Natural killer cell (primary cell): ENCODE results near the gene XXYLT1. TPM values are rescaled to one million over a fixed set of nuclear protein-coding genes. Genes with fewer than 3 reads are reported as not detected.

Experiments
- ATAC-seq, 3 donors: fragments of 150-1000 bp in 2 of 3; fragments of 200-7000 bp in 1 of 3; cut with Tn5 transposase; 1 replicate in 1 of 3; 2 replicates in 2 of 3; pipeline ENCODE4 v1.10.0; 2021; ENCODE audit warnings: mild to moderate bottlenecking in 2 of 3, moderate library complexity in 2 of 3
- DNase-seq, 2 donors: peaks; one replicate each; pipeline versions ENCODE4 v3.0.0 to v3.0.0-alpha.2; 2013 to 2021; ENCODE audit warnings: mixed read lengths in 1 of 2
- H3K27ac ChIP-seq: one replicate; pipeline ENCODE4 v1.5.1; 2013; ENCODE audit warnings: mild to moderate bottlenecking, low read length
- H3K27me3 ChIP-seq: one replicate; pipeline ENCODE4 v1.6.1; 2013; ENCODE audit warnings: low read length; ENCODE audit not compliant: control insufficient read depth, insufficient read depth
- H3K36me3 ChIP-seq: one replicate; pipeline ENCODE4 v1.6.1; 2013; ENCODE audit warnings: low read length; ENCODE audit not compliant: control insufficient read depth, insufficient read depth
- H3K4me1 ChIP-seq: one replicate; pipeline ENCODE4 v1.6.1; 2013; ENCODE audit warnings: low read length; ENCODE audit not compliant: control insufficient read depth, insufficient read depth
- H3K4me3 ChIP-seq: one replicate; pipeline ENCODE4 v1.5.1; 2013; ENCODE audit warnings: low read length
- H3K9me3 ChIP-seq: one replicate; pipeline ENCODE4 v1.6.1; 2013; ENCODE audit warnings: low read length; ENCODE audit not compliant: control insufficient read depth, insufficient read depth
- H3K27ac Mint-ChIP-seq, 2 donors: one replicate each; pipeline ENCODE4 v1.8.0; 2022; ENCODE audit warnings: mild to moderate bottlenecking in 2 of 2, mixed read lengths in 2 of 2, moderate library complexity in 1 of 2
- H3K27me3 Mint-ChIP-seq, 2 donors: one replicate each; pipeline ENCODE4 v1.8.0; 2022; ENCODE audit warnings: low read depth in 2 of 2, mixed read lengths in 2 of 2
- H3K36me3 Mint-ChIP-seq: one replicate; pipeline ENCODE4 v1.8.0; 2022; ENCODE audit warnings: mixed read lengths
- H3K4me1 Mint-ChIP-seq, 2 donors: one replicate each; pipeline ENCODE4 v1.8.0; 2022; ENCODE audit warnings: mixed read lengths in 2 of 2
- H3K4me3 Mint-ChIP-seq: one replicate; pipeline ENCODE4 v1.8.0; 2022; ENCODE audit warnings: mild to moderate bottlenecking, moderate library complexity, mixed read lengths
- H3K9me3 Mint-ChIP-seq, 2 donors: one replicate each; pipeline ENCODE4 v1.8.0; 2022; ENCODE audit warnings: mixed read lengths in 2 of 2
- WGBS: methylation state at CpG from one replicate; pipeline ENCODE4 v1.1.7; 2013; ENCODE audit warnings: missing lambda C conversion rate; ENCODE audit not compliant: insufficient coverage; 5-methylcytosine and 5-hydroxymethylcytosine counted together
- intact Hi-C: fragments of 100-400 bp; cut with micrococcal nuclease; formaldehyde crosslinking; loops from one replicate; pipeline ENCODE4 v1.14.2; 2022
- total RNA-seq, 4 donors: library from RNA; stranded (reverse); fragments of 120-200 nt in 1 of 4; gene quantifications; one replicate each; pipeline versions ENCODE4 v1.2.3 to v1.2.4, GENCODE V29; 2013 to 2022
- TF ChIP-seq, protein P1 (sequence below): fragments of 200-600 bp; IDR thresholded peaks from one replicate; pipeline ENCODE4 v1.8.0; 2022; ENCODE audit warnings: antibody characterized with exemption

The XXYLT1 gene
- total RNA-seq, 3 donors from 2014 or later (not counting 1 experiment from before 2014, with no cell fraction given), result 8.7 to 13.6 (median 10.2) TPM

DNA sequence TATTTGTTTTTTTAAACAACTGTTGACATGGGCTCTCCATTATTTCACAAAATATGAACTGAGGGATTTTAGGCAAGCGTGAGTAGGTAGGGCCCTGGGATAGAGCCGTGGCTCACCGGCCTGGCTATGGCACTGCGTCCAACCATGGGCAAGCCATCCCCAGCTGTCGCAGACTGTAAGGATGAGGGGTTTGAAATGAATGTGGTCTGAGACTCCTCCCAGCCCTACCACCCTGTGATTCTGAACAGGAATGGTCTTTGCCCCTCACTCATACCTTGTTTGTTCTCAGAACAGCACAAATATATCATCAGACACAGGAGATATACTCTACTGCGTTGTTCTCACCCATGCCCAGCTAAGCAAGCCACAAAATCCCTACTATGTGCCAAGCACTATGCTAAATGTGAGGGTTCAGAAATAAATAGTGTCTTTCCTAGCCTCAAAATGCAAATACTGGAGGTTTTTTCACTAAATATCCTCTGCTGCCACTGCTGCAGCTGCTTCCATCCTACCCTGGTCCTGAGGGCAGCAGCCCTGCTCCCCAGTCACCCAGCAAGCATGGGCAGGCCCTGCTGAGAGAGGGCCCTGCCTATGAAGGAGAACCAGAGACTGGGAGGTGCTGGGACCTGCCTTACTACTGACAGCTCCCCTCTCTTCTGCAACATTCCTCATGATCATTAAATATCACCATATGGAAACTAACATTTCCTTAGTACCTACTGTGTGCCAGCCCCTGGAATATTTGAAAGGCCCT, 102.8 kb downstream of the XXYLT1 start:
- no peaks in the 10 kb centered on the region for H3K27me3 Mint-ChIP-seq
- ATAC-seq (no peak), DNase-seq (no peak)
- H3K9me3 Mint-ChIP-seq, result no peaks in the 10 kb centered on the region
- TF ChIP-seq, protein P1, sequence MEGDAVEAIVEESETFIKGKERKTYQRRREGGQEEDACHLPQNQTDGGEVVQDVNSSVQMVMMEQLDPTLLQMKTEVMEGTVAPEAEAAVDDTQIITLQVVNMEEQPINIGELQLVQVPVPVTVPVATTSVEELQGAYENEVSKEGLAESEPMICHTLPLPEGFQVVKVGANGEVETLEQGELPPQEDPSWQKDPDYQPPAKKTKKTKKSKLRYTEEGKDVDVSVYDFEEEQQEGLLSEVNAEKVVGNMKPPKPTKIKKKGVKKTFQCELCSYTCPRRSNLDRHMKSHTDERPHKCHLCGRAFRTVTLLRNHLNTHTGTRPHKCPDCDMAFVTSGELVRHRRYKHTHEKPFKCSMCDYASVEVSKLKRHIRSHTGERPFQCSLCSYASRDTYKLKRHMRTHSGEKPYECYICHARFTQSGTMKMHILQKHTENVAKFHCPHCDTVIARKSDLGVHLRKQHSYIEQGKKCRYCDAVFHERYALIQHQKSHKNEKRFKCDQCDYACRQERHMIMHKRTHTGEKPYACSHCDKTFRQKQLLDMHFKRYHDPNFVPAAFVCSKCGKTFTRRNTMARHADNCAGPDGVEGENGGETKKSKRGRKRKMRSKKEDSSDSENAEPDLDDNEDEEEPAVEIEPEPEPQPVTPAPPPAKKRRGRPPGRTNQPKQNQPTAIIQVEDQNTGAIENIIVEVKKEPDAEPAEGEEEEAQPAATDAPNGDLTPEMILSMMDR, result no peak
- no peak overlapping the region for H3K4me3 ChIP-seq
- H3K36me3 Mint-ChIP-seq, result no peaks in the 10 kb centered on the region
- H3K4me1 ChIP-seq, result peaks cover 6% of the 10 kb centered on the region
- no peak overlapping the region for H3K4me3 Mint-ChIP-seq
- no peak overlapping the region for H3K27ac ChIP-seq
- no peaks in the 10 kb centered on the region for H3K27me3 ChIP-seq
- H3K36me3 ChIP-seq, result no peaks in the 10 kb centered on the region
- 94% methylated on average over 5 of the region's 6 CpGs for WGBS
- no peaks in the 10 kb centered on the region for H3K9me3 ChIP-seq
- intact Hi-C loops, result no loop called here
- H3K4me1 Mint-ChIP-seq, result peaks cover 15 to 17% of the 10 kb centered on the region in 2 donors
- H3K27ac Mint-ChIP-seq, result no peak overlapping the region

DNA sequence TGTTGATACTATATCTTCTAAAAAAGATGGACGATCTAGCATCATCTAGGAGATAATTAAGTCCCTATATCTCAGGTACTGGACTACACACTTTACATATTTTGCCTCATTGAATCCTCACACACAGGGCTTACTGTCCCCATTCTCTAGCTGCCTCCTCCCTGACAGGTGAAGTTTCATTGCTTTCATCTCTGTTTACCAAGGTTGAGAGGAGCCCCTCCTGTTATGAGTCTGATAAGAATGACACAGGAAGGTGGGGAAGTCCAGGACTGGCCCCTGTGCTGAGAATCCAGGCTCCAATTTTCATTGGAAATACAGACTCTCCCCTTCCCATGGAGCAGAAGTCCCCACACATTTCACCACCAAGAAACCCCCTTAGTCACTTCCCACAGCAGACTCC, 105.2 kb downstream of the XXYLT1 start:
- Histone ChIP-seq H3K4me1 (peaks cover 20% of the 10 kb centered on the region), H3K27ac (no peak overlapping the region), H3K27me3 (no peaks in the 10 kb centered on the region), H3K9me3 (no peaks in the 10 kb centered on the region), H3K36me3 (no peaks in the 10 kb centered on the region), H3K4me3 (no peak overlapping the region)
- DNase-seq (no peak), ATAC-seq (no peak)
- WGBS, result 92% methylated on average over 1 of the region's 1 CpG
- intact Hi-C loops, result no loop called here
- no peaks in the 10 kb centered on the region for H3K9me3 Mint-ChIP-seq
- H3K4me1 Mint-ChIP-seq, result peaks cover 31% of the 10 kb centered on the region in 2 donors
- H3K27me3 Mint-ChIP-seq, result no peaks in the 10 kb centered on the region
- TF ChIP-seq, protein P1, result no peak
- no peaks in the 10 kb centered on the region for H3K36me3 Mint-ChIP-seq
- no peak overlapping the region for H3K27ac Mint-ChIP-seq
- no peak overlapping the region for H3K4me3 Mint-ChIP-seq

DNA sequence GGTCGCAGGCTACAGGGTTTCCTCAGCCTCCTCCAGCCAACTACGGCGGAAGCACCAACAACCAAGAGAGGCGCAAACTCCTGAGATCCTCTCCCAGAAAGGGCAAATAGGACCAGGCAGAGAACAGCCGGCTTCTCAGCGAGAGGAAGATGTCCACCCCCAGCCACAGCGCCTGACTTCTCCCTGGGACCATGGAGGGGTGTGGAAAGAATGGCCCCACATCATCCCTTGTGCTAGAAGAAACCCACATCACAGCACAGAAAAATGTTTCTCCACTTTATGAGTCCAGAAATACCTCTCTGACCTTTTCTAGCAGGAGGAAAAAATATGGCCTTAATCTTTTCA, 105.7 kb downstream of the XXYLT1 start:
- no peak for ATAC-seq

More for the DNA sequence above, 105.7 kb downstream of the XXYLT1 start:
- Mint-ChIP-seq H3K4me3 (no peak overlapping the region), H3K9me3 (no peaks in the 10 kb centered on the region), H3K4me1 (peaks cover 31% of the 10 kb centered on the region in 2 donors), H3K36me3 (no peaks in the 10 kb centered on the region), H3K27ac (no peak overlapping the region), H3K27me3 (no peaks in the 10 kb centered on the region)
- Histone ChIP-seq H3K27me3 (no peaks in the 10 kb centered on the region), H3K9me3 (no peaks in the 10 kb centered on the region), H3K36me3 (no peaks in the 10 kb centered on the region), H3K27ac (no peak overlapping the region), H3K4me3 (no peak overlapping the region), H3K4me1 (peaks cover 24% of the 10 kb centered on the region)
- 94% methylated on average over 7 of the region's 7 CpGs for WGBS
- TF ChIP-seq, protein P1, result no peak
- DNase-seq, result no peak
- intact Hi-C loops, result no loop called here
